ENCODE measurements around the gene TUBGCP6.

DNA sequence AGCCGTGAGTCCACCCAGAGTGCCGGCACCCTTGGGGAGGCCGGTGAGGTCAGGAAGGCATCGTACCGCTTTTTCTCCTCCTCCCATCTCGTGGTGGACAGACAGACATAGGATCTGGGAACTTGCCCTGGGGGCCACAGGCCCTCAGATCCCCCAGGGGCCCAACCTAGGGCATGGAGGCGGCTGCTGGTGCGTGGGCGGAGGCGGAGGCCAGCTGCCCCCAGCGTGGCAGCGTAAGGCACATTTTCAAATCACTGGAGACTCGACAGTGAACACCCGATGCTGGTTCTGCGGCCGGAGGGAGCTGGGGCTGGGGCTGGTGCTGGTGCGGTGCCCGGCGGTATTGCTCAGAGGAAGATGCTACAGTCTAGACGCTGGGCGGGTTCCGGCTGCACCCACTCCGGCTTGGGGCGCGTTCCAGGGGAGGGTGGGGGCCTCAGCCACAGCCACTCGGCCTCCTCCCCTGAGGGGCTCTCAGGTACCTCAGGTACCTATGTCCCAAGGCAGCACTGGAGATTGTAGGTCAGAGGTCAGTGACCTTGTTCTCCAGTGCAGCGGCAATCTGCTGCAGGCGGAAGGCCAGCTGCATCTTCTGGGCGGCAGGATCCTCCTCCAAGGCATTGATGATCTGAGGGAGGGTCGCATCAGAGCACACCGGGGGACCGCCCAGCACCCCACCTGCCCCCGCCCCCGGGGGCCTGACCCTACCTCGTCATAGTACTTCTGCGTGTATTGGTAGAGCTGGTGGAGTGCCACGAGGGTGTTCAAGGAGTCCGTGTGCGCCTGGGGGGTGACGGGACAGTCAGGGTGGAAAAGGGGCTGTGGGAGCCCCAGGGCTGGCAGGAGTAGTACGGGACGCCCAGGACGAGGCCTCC lies 30.6 kb upstream of the TUBGCP6 start:
- no peak for TF ChIP-seq POLR2A (IDR thresholded peaks at IDR 0.05)
- TF ChIP-seq, protein P1, sequence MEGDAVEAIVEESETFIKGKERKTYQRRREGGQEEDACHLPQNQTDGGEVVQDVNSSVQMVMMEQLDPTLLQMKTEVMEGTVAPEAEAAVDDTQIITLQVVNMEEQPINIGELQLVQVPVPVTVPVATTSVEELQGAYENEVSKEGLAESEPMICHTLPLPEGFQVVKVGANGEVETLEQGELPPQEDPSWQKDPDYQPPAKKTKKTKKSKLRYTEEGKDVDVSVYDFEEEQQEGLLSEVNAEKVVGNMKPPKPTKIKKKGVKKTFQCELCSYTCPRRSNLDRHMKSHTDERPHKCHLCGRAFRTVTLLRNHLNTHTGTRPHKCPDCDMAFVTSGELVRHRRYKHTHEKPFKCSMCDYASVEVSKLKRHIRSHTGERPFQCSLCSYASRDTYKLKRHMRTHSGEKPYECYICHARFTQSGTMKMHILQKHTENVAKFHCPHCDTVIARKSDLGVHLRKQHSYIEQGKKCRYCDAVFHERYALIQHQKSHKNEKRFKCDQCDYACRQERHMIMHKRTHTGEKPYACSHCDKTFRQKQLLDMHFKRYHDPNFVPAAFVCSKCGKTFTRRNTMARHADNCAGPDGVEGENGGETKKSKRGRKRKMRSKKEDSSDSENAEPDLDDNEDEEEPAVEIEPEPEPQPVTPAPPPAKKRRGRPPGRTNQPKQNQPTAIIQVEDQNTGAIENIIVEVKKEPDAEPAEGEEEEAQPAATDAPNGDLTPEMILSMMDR (IDR thresholded peaks at IDR 0.05), result no peak
